GM12878 (cell line): Measurements from ENCODE around the gene LCE1C. TPM values are rescaled to one million over a fixed set of nuclear protein-coding genes. Genes with fewer than 3 reads are reported as not detected.
A peak's percentile ranks its signal among the peaks of the same experiment; 100 is the strongest.

ENCODE experiments used
- ATAC-seq: fragments of 200-7000 bp; cut with Tn5 transposase; 3 replicates; pipeline ENCODE4 v1.9.1; 2020; ENCODE audit warnings: mild to moderate bottlenecking, moderate library complexity
- Bru-seq: library from RNA; stranded (reverse); fragments of 400-500 nt; gene quantifications from one replicate; lab custom pipeline; 2021; lab: Mats Ljungman, UMichigan
- BruChase-seq, 2 experiments: library from RNA; stranded (reverse); fragments of 400-500 nt; gene quantifications; one replicate each; lab custom pipeline; 2021; lab: Mats Ljungman, UMichigan
- BruUV-seq: library from RNA; stranded (reverse); fragments of 400-500 nt; replicated peaks from 2 replicates; lab custom pipeline; 2021; lab: Mats Ljungman, UMichigan
- CTCF ChIA-PET: fragments of 300-600 bp; sonication (Branson Sonifier 250); formaldehyde crosslinking; extraction: SDS; loops from one replicate; lab custom pipeline; 2021; ENCODE audit warnings: inconsistent platforms; lab: Yijun Ruan, JAX
- POLR2A ChIA-PET: fragments of 350-600 bp; formaldehyde crosslinking; extraction: SDS; loops from one replicate; lab custom pipeline; 2021; ENCODE audit warnings: inconsistent platforms; lab: Charles Lee
- RAD21 ChIA-PET: fragments of 300-600 bp; sonication (Branson Sonifier 250); formaldehyde crosslinking; loops from one replicate; lab custom pipeline; 2023; ENCODE audit warnings: antibody characterized with exemption; ENCODE audit not compliant: unreplicated experiment; lab: Charles Lee
- SMC1A ChIA-PET: fragments of 300-600 bp; sonication (Branson Sonifier 250); formaldehyde crosslinking; loops from one replicate; lab custom pipeline; 2023; ENCODE audit not compliant: unreplicated experiment, uncharacterized antibody; lab: Charles Lee
- DNase-seq: peaks from one replicate; pipeline ENCODE4 v3.0.0-alpha.2; 2011; ENCODE audit warnings: low read depth, low spot score
- FAIRE-seq: peaks from 3 replicates; lab custom pipeline; 2011; peaks lifted over from hg19 to GRCh38; lab: Jason Lieb, UNC
- H2AFZ ChIP-seq: 2 replicates; pipeline ENCODE4 v1.6.0; 2011; ENCODE audit warnings: low read depth, low read length, control low read depth; ENCODE audit not compliant: control insufficient read depth
- H3K27ac ChIP-seq: 2 replicates; pipeline ENCODE4 v1.5.1; 2011; ENCODE audit warnings: control low read depth; ENCODE audit not compliant: control insufficient read depth, insufficient read depth
- H3K27me3 ChIP-seq, 2 experiments: replicated peaks in 1 of 2; 2 replicates each; pipeline versions ENCODE4 v1.6.0 to v1.6.1; 2011; ENCODE audit warnings: low read length in 1 of 2; ENCODE audit not compliant: control insufficient read depth in 2 of 2, insufficient read depth in 2 of 2
- H3K36me3 ChIP-seq, 2 experiments: 2 replicates each; pipeline ENCODE4 v1.5.1; 2011; ENCODE audit warnings: low read length in 1 of 2; ENCODE audit not compliant: control insufficient read depth in 2 of 2, insufficient read depth in 2 of 2
- H3K4me1 ChIP-seq: 2 replicates; pipeline ENCODE4 v1.6.1; 2011; ENCODE audit warnings: mild to moderate bottlenecking, low read length, moderate library complexity, mixed read lengths; ENCODE audit not compliant: control insufficient read depth, insufficient read depth
- H3K4me2 ChIP-seq: 2 replicates; pipeline ENCODE4 v1.6.0; 2011; ENCODE audit warnings: control low read depth; ENCODE audit not compliant: control insufficient read depth, insufficient read depth
- H3K4me3 ChIP-seq: fragments of 200-600 bp; sonication (generic); 2 replicates; pipeline ENCODE4 v1.5.1; 2016
- H3K79me2 ChIP-seq: 2 replicates; pipeline ENCODE4 v1.6.0; 2011; ENCODE audit warnings: low read length; ENCODE audit not compliant: control insufficient read depth, insufficient read depth
- H3K9ac ChIP-seq: 2 replicates; pipeline ENCODE4 v1.8.0; 2011; ENCODE audit warnings: low read length, control low read depth, mixed read lengths; ENCODE audit not compliant: control insufficient read depth, insufficient read depth
- H3K9me3 ChIP-seq: replicated peaks from 3 replicates; pipeline ENCODE4 v1.5.1; 2011; ENCODE audit warnings: mild to moderate bottlenecking, low read length; ENCODE audit not compliant: control insufficient read depth, insufficient read depth
- H4K20me1 ChIP-seq: 2 replicates; pipeline ENCODE4 v1.6.0; 2011; ENCODE audit not compliant: control insufficient read depth, insufficient read depth
- IKZF1 ChIP-seq: fragments of 450-650 bp; conservative IDR thresholded peaks from 2 replicates; pipeline ENCODE4 v1.6.1; 2017; ENCODE audit warnings: antibody characterized with exemption, mild to moderate bottlenecking
- IRF4 ChIP-seq: IDR thresholded peaks from 2 replicates; pipeline ENCODE4 v1.6.1; 2011; ENCODE audit warnings: low read depth, low read length
- MXI1 ChIP-seq: fragments of 150-350 bp; IDR thresholded peaks from 2 replicates; pipeline ENCODE4 v1.6.1; 2011; ENCODE audit warnings: low read depth, mild to moderate bottlenecking, inconsistent platforms, low read length, improper control_type of control experiment
- REST ChIP-seq: IDR thresholded peaks from 2 replicates; pipeline ENCODE4 v1.6.1; 2012; ENCODE audit warnings: mild to moderate bottlenecking, low read depth, low read length
- SUPT20H ChIP-seq: IDR thresholded peaks from 2 replicates; pipeline ENCODE4 v1.6.1; 2011; ENCODE audit warnings: low read depth, mild to moderate bottlenecking, low read length, moderate library complexity, borderline replicate concordance; ENCODE audit not compliant: control insufficient read depth
- YBX1 ChIP-seq: fragments of 450-650 bp; IDR thresholded peaks from 2 replicates; pipeline ENCODE4 v1.6.1; 2016; ENCODE audit warnings: antibody characterized with exemption
- WGBS: methylation state at CpG from one replicate; pipeline ENCODE4 v1.1.6; 2016; ENCODE audit warnings: low lambda C conversion rate; ENCODE audit not compliant: insufficient replicate concordance, insufficient coverage; ENCODE audit errors: missing lambda C conversion rate; 5-methylcytosine and 5-hydroxymethylcytosine counted together
- in situ Hi-C: fragments of 300-500 bp; cut with MboI; formaldehyde crosslinking; loops from 9 replicates; pipeline ENCODE4 v1.14.3; 2018; ENCODE audit warnings: mixed read lengths
- intact Hi-C: fragments of 100-400 bp; cut with micrococcal nuclease; formaldehyde crosslinking; loops from one replicate; pipeline ENCODE4 v1.14.2; 2022; ENCODE audit not compliant: unreplicated experiment
- long read RNA-seq, 2 experiments: library from polyadenylated mRNA; unstranded; transcript quantifications; one replicate each; pipeline ENCODE4 v2.0.0, GENCODE V29; 2019 to 2020
- polyA minus RNA-seq, 3 experiments: library from RNA; depleted of rRNA, polyadenylated mRNA; stranded (reverse); fragments of >200 nt; gene quantifications; 2 replicates each; pipeline ENCODE4 v1.2.3, GENCODE V29; 2011
- polyA plus RNA-seq, 11 experiments: library from polyadenylated mRNA; depleted of rRNA in 4 of 11; unstranded in 6 of 11; stranded (reverse) in 5 of 11; fragments of >200 nt; fragmentation: Nextera tagmentation in 4 of 11; fragmentation: Illumina TruSeq in 1 of 11; extraction: Ambion mirVana in 4 of 11; extraction: Trizol in 1 of 11; gene quantifications; 1 replicate in 1 of 11; 2 replicates in 10 of 11; pipeline versions ENCODE4 v1.2.1 to v1.2.3, GENCODE V29; 2011 to 2016; ENCODE audit warnings: inconsistent platforms in 2 of 11, missing spikeins in 2 of 11, low read depth in 1 of 11
- total RNA-seq, 4 experiments: library from RNA; depleted of rRNA in 3 of 4; stranded (reverse); fragments of >200 nt in 3 of 4; fragmentation: Illumina TruSeq in 1 of 4; extraction: Trizol in 1 of 4; gene quantifications; 2 replicates each; pipeline versions ENCODE4 v1.2.1 to v1.2.3, GENCODE V29; 2013 to 2021
- TF ChIP-seq, protein P1 (sequence below): fragments of 450-650 bp; IDR thresholded peaks from 2 replicates; pipeline ENCODE4 v1.6.1; 2017; ENCODE audit warnings: mild to moderate bottlenecking
- TF ChIP-seq, protein P2 (sequence below): fragments of 450-650 bp; IDR thresholded peaks from 2 replicates; pipeline ENCODE4 v1.6.1; 2018; ENCODE audit warnings: mild to moderate bottlenecking, low read depth, moderate library complexity; ENCODE audit not compliant: partially characterized antibody

The LCE1C gene, protein sequence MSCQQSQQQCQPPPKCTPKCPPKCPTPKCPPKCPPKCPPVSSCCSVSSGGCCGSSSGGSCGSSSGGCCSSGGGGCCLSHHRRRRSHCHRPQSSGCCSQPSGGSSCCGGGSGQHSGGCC
- not detected in 2 replicates for total RNA-seq (2013; cell fraction: nucleolus; rRNA removed)
- total RNA-seq (2014; rRNA removed) (0.23 and 1.5 TPM in 2 replicates), total RNA-seq (2014; rRNA removed; fragmentation: Illumina TruSeq; extraction: Trizol) (not detected in 2 replicates), total RNA-seq (2021) (0.77 and 1.7 TPM in 2 replicates), polyA plus RNA-seq (2011; rRNA removed) (0.15 and 0.45 TPM in 2 replicates), polyA plus RNA-seq (2014; fragmentation: Illumina TruSeq; extraction: Trizol) (not detected in 2 replicates), polyA plus RNA-seq (2014; fragmentation: Nextera tagmentation; extraction: Ambion mirVana) (not detected), polyA plus RNA-seq (2014; rRNA removed) (1.00 and 1.2 TPM in 2 replicates), polyA plus RNA-seq (2016; fragmentation: Nextera tagmentation; extraction: Ambion mirVana) (1 to 10 TPM; 2.5 to 4.1 TPM), polyA minus RNA-seq (2011; rRNA and poly(A)+ RNA removed) (0.41 TPM in 1 of 2 replicates, not detected in the other), Bru-seq, nascent RNA (not detected), BruChase-seq, experiment 1, labeled RNA remaining after a 6-hour chase (percentile 31 among the genes with signal in this experiment), BruChase-seq, experiment 2, labeled RNA remaining after a 2-hour chase (not detected)
- not detected for polyA plus RNA-seq (2011; ENCODE audit: low read depth)
- 0.63 and 0.77 TPM in 2 replicates for polyA plus RNA-seq (2011; cell fraction: cytosol; rRNA removed)
- 0.28 TPM in 1 of 2 replicates, not detected in the other for polyA plus RNA-seq (2011; cell fraction: nucleus; rRNA removed)
- polyA plus RNA-seq (2012), result 0.35 and 0.57 TPM in 2 replicates
- polyA minus RNA-seq (2011; cell fraction: cytosol; rRNA and poly(A)+ RNA removed), result not detected in 2 replicates
- polyA minus RNA-seq (2011; cell fraction: nucleus; rRNA and poly(A)+ RNA removed), result 0.48 and 0.77 TPM in 2 replicates
- long read RNA-seq, experiment 1, partial matches to known transcripts, result 2 of 2 reads
- long read RNA-seq, experiment 1, other reads (novel, unspliced or antisense), result 0 of 2 reads
- long read RNA-seq, experiment 2, result 0 reads

DNA sequence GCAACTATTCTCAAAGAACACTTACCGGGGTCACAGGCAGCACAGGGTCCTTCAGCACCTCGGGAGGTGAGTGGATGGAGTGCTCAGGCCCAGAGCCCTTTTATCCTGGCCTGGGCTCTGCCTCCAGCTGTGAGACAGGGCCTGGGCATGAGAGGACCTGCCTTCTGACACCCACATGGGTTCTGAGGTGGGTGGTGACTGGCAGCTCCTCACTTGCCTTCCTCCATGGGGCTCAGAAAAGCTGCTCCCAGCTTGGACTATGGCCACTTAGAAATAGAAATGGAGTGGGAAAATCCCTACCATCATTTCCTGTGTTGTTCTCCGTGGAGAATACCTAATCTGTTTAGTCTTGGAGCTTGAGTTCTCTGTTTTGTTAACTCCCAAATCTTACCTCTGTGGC, at the start of gene LCE1C:
Gene LCE1C, minus strand, starts transcription at position 76 of the 400 bp plus-strand sequence. CDS start 1,173 bp downstream, outside the sequence.
- Histone ChIP-seq H4K20me1 (no peaks in the 10 kb centered on the region), H2AFZ (no peak within 1 kb of the TSS), H3K79me2 (no peaks in the 10 kb centered on the region), H3K4me1 (no peaks in the 10 kb centered on the region), H3K4me3 (no peak within 1 kb of the TSS), H3K4me2 (no peak within 1 kb of the TSS), H3K9me3 (no peaks in the 10 kb centered on the region), H3K27me3 (peaks cover 0 to 5% of the 10 kb centered on the region in 2 experiments; a peak in 1 of 4 replicates), H3K36me3 (no peaks in the 10 kb centered on the region), H3K9ac (no peak within 1 kb of the TSS), H3K27ac (no peak within 1 kb of the TSS)
- intact Hi-C loops (no loop called here), in situ Hi-C loops (no loop called here)
- no peak for FAIRE-seq
- no peak; the same call in 2 of the 3 replicates for ATAC-seq
- BruUV-seq, result no TSS peak
- SMC1A ChIA-PET, result interaction anchor here (1.1 kb wide), 1 partner anchor 12 kb away, joined by 3 read pairs; no protein-coding TSS in a partner anchor
- WGBS, result 0% methylated on average over 3 of the region's 3 CpGs
- CTCF ChIA-PET, result no interaction called here
- RAD21 ChIA-PET, result no interaction called here
- no peak for DNase-seq
- POLR2A ChIA-PET, result no interaction called here
- TF ChIP-seq, protein P1, sequence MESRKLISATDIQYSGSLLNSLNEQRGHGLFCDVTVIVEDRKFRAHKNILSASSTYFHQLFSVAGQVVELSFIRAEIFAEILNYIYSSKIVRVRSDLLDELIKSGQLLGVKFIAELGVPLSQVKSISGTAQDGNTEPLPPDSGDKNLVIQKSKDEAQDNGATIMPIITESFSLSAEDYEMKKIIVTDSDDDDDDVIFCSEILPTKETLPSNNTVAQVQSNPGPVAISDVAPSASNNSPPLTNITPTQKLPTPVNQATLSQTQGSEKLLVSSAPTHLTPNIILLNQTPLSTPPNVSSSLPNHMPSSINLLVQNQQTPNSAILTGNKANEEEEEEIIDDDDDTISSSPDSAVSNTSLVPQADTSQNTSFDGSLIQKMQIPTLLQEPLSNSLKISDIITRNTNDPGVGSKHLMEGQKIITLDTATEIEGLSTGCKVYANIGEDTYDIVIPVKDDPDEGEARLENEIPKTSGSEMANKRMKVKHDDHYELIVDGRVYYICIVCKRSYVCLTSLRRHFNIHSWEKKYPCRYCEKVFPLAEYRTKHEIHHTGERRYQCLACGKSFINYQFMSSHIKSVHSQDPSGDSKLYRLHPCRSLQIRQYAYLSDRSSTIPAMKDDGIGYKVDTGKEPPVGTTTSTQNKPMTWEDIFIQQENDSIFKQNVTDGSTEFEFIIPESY, result no peak
- no peak for TF ChIP-seq SUPT20H
- TF ChIP-seq, protein P2, sequence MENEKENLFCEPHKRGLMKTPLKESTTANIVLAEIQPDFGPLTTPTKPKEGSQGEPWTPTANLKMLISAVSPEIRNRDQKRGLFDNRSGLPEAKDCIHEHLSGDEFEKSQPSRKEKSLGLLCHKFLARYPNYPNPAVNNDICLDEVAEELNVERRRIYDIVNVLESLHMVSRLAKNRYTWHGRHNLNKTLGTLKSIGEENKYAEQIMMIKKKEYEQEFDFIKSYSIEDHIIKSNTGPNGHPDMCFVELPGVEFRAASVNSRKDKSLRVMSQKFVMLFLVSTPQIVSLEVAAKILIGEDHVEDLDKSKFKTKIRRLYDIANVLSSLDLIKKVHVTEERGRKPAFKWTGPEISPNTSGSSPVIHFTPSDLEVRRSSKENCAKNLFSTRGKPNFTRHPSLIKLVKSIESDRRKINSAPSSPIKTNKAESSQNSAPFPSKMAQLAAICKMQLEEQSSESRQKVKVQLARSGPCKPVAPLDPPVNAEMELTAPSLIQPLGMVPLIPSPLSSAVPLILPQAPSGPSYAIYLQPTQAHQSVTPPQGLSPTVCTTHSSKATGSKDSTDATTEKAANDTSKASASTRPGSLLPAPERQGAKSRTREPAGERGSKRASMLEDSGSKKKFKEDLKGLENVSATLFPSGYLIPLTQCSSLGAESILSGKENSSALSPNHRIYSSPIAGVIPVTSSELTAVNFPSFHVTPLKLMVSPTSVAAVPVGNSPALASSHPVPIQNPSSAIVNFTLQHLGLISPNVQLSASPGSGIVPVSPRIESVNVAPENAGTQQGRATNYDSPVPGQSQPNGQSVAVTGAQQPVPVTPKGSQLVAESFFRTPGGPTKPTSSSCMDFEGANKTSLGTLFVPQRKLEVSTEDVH, result no peak
- no peak for TF ChIP-seq YBX1
- TF ChIP-seq MXI1, result no peak
- no peak for TF ChIP-seq IKZF1
- no peak for TF ChIP-seq REST
- no peak for TF ChIP-seq IRF4
